MM.1S (cell line): Measurements from ENCODE around the gene TSC2.

Experiments used
- DNase-seq: peaks from one replicate; pipeline ENCODE4 v3.0.0-alpha.2; 2015
- H2AFZ ChIP-seq: fragments of 300-600 bp; sonication (generic); 2 replicates; pipeline ENCODE4 v1.6.0; 2016; ENCODE audit warnings: antibody characterized with exemption, low read length
- H3F3A ChIP-seq: fragments of 300-600 bp; sonication (generic); 2 replicates; pipeline ENCODE4 v1.6.1; 2016; ENCODE audit warnings: mild to moderate bottlenecking, antibody characterized with exemption, low read length, moderate library complexity, mixed read lengths; ENCODE audit not compliant: insufficient read depth
- H3K27ac ChIP-seq: fragments of 300-600 bp; sonication (generic); 2 replicates; pipeline ENCODE4 v1.5.1; 2016; ENCODE audit warnings: mild to moderate bottlenecking, low read length
- H3K27me3 ChIP-seq: fragments of 300-600 bp; sonication (generic); replicated peaks from 2 replicates; pipeline ENCODE4 v1.6.0; 2016; ENCODE audit warnings: low read length; ENCODE audit not compliant: insufficient read depth
- H3K36me3 ChIP-seq: fragments of 300-600 bp; sonication (generic); replicated peaks from 2 replicates; pipeline ENCODE4 v1.6.1; 2016; ENCODE audit warnings: mild to moderate bottlenecking, low read length, mixed read lengths; ENCODE audit not compliant: insufficient read depth
- H3K4me1 ChIP-seq: fragments of 300-600 bp; sonication (generic); 2 replicates; pipeline ENCODE4 v1.6.1; 2016; ENCODE audit warnings: low read length, mixed read lengths
- H3K4me2 ChIP-seq: fragments of 300-600 bp; sonication (generic); 2 replicates; pipeline ENCODE4 v1.6.0; 2016; ENCODE audit warnings: low read depth, low read length
- H3K4me3 ChIP-seq: fragments of 300-600 bp; sonication (generic); 2 replicates; pipeline ENCODE4 v1.5.1; 2016; ENCODE audit warnings: low read length, mixed read lengths
- H3K79me2 ChIP-seq: fragments of 300-600 bp; sonication (generic); 2 replicates; pipeline ENCODE4 v1.6.1; 2016; ENCODE audit warnings: mixed run types, low read length, mixed read lengths
- H3K9ac ChIP-seq: fragments of 300-600 bp; sonication (generic); 2 replicates; pipeline ENCODE4 v1.6.1; 2016; ENCODE audit warnings: low read length, mixed read lengths
- H3K9me2 ChIP-seq: fragments of 300-600 bp; sonication (generic); replicated peaks from 2 replicates; pipeline ENCODE4 v1.6.1; 2016; ENCODE audit warnings: mild to moderate bottlenecking, low read length, mixed read lengths; ENCODE audit not compliant: insufficient read depth
- H3K9me3 ChIP-seq: fragments of 300-600 bp; sonication (generic); replicated peaks from 2 replicates; pipeline ENCODE4 v1.6.1; 2016; ENCODE audit warnings: mild to moderate bottlenecking, low read length, mixed read lengths; ENCODE audit not compliant: insufficient read depth
- H4K20me1 ChIP-seq: fragments of 300-600 bp; sonication (generic); 2 replicates; pipeline ENCODE4 v1.6.1; 2016; ENCODE audit warnings: mild to moderate bottlenecking, low read length, moderate library complexity, mixed read lengths; ENCODE audit not compliant: insufficient read depth
- EZH2 ChIP-seq: fragments of 300-600 bp; sonication (generic); optimal IDR thresholded peaks from 2 replicates; pipeline ENCODE3; 2017; ENCODE audit warnings: low read depth, mild to moderate bottlenecking, antibody characterized with exemption, low read length, mixed read lengths
- EZH2phosphoT487 ChIP-seq: fragments of 300-600 bp; sonication (generic); IDR thresholded peaks from 2 replicates; pipeline ENCODE4 v1.6.1; 2018; ENCODE audit warnings: antibody characterized with exemption, low read length
- TF ChIP-seq, protein P1 (sequence below): fragments of 300-600 bp; sonication (generic); IDR thresholded peaks from 2 replicates; pipeline ENCODE4 v1.5.1; 2016; ENCODE audit warnings: antibody characterized with exemption, low read length, mixed read lengths

The TSC2 gene

GRCh38 chr16:2077696-2078095, 29.9 kb downstream of the TSC2 start:
- H3K4me3 ChIP-seq = no peak overlapping the region
- no peaks in the 10 kb centered on the region for H3K36me3 ChIP-seq
- no peaks in the 10 kb centered on the region for H3K9me3 ChIP-seq
- TF ChIP-seq EZH2phosphoT487 = no peak
- no peak for TF ChIP-seq EZH2
- TF ChIP-seq, protein P1, sequence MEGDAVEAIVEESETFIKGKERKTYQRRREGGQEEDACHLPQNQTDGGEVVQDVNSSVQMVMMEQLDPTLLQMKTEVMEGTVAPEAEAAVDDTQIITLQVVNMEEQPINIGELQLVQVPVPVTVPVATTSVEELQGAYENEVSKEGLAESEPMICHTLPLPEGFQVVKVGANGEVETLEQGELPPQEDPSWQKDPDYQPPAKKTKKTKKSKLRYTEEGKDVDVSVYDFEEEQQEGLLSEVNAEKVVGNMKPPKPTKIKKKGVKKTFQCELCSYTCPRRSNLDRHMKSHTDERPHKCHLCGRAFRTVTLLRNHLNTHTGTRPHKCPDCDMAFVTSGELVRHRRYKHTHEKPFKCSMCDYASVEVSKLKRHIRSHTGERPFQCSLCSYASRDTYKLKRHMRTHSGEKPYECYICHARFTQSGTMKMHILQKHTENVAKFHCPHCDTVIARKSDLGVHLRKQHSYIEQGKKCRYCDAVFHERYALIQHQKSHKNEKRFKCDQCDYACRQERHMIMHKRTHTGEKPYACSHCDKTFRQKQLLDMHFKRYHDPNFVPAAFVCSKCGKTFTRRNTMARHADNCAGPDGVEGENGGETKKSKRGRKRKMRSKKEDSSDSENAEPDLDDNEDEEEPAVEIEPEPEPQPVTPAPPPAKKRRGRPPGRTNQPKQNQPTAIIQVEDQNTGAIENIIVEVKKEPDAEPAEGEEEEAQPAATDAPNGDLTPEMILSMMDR = no peak
- no peak for DNase-seq
- no peak overlapping the region for H3K9ac ChIP-seq
- no peak overlapping the region for H3K27ac ChIP-seq
- no peaks in the 10 kb centered on the region for H3K4me1 ChIP-seq
- H4K20me1 ChIP-seq = no peaks in the 10 kb centered on the region
- H2AFZ ChIP-seq = no peak overlapping the region
- H3K27me3 ChIP-seq = no peaks in the 10 kb centered on the region
- H3K4me2 ChIP-seq = no peak overlapping the region
- no peaks in the 10 kb centered on the region for H3K79me2 ChIP-seq
- no peaks in the 10 kb centered on the region for H3F3A ChIP-seq
- no peaks in the 10 kb centered on the region for H3K9me2 ChIP-seq

GRCh38 chr16:2078096-2078495, 30.3 kb downstream of the TSC2 start:
- Histone ChIP-seq H2AFZ (no peak overlapping the region), H3K27me3 (no peaks in the 10 kb centered on the region), H3K27ac (no peak overlapping the region), H3F3A (no peaks in the 10 kb centered on the region), H3K79me2 (no peaks in the 10 kb centered on the region), H3K4me1 (no peaks in the 10 kb centered on the region), H3K4me2 (no peak overlapping the region), H3K9me3 (no peaks in the 10 kb centered on the region), H3K9me2 (no peaks in the 10 kb centered on the region), H3K4me3 (no peak overlapping the region), H3K9ac (no peak overlapping the region), H4K20me1 (no peaks in the 10 kb centered on the region), H3K36me3 (no peaks in the 10 kb centered on the region)
- TF ChIP-seq EZH2 (no peak), EZH2phosphoT487 (no peak)
- TF ChIP-seq, protein P1 = no peak
- DNase-seq = no peak

GRCh38 chr16:2078691-2079090, 30.9 kb downstream of the TSC2 start:
- no peaks in the 10 kb centered on the region for H3K36me3 ChIP-seq
- no peaks in the 10 kb centered on the region for H3K9me3 ChIP-seq
- H3K27ac ChIP-seq = no peak overlapping the region
- no peak overlapping the region for H2AFZ ChIP-seq
- H3K4me2 ChIP-seq = no peak overlapping the region
- H3K4me3 ChIP-seq = no peak overlapping the region
- H3F3A ChIP-seq = no peaks in the 10 kb centered on the region
- no peaks in the 10 kb centered on the region for H4K20me1 ChIP-seq
- H3K9me2 ChIP-seq = no peaks in the 10 kb centered on the region
- H3K79me2 ChIP-seq = no peaks in the 10 kb centered on the region
- DNase-seq = no peak
- no peak overlapping the region for H3K9ac ChIP-seq
- H3K4me1 ChIP-seq = no peaks in the 10 kb centered on the region
- no peaks in the 10 kb centered on the region for H3K27me3 ChIP-seq
- TF ChIP-seq EZH2phosphoT487 (no peak), EZH2 (no peak)
- TF ChIP-seq, protein P1 = no peak
